Measurements from ENCODE around the gene OST4.
"Not testable (repeated sequence)": the region's sequence is repeated elsewhere in the genome, so short reads cannot be mapped to it uniquely, and the experiment has no call there.

The OST4 gene

GRCh38 chr2:27078267-27079194 lies 7.1 kb upstream of the OST4 start, which contains the start of gene EMILIN1:
EMILIN1 (plus strand) TSS chr2:27078615; CDS start chr2:27079066, 451 bp downstream.
- peak; percentile 73 for DNase-seq (ENCODE audit: low spot score)

- no peak for DNase-seq (ENCODE audit: low spot score)
These were observed 5.8 kb upstream of the OST4 start for GRCh38 chr2:27077231-27077630.

- no peak for DNase-seq (ENCODE audit: low spot score)
These were observed 4.9 kb upstream of the OST4 start for GRCh38 chr2:27076323-27076722.

GRCh38 chr2:27075566-27075871 lies 4.1 kb upstream of the OST4 start:
- not testable (repeated sequence) for DNase-seq (ENCODE audit: low spot score)

GRCh38 chr2:27074738-27075565 lies 3.5 kb upstream of the OST4 start:
- DNase-seq (ENCODE audit: low spot score), result no peak

GRCh38 chr2:27073782-27074181 lies 2.3 kb upstream of the OST4 start:
- no peak for DNase-seq (ENCODE audit: low spot score)

- DNase-seq (ENCODE audit: low spot score), result no peak
These were observed 1.5 kb upstream of the OST4 start for GRCh38 chr2:27072920-27073319.

GRCh38 chr2:27071990-27072830 lies 756 bp upstream of the OST4 start:
- DNase-seq (ENCODE audit: low spot score), result peak; percentile 75

GRCh38 chr2:27070653-27071276 lies 689 bp downstream of the OST4 start:
- no peak for DNase-seq (ENCODE audit: low spot score)

GRCh38 chr2:27069961-27070618 lies 1.4 kb downstream of the OST4 start:
- DNase-seq (ENCODE audit: low spot score), result no peak

- no peak for DNase-seq (ENCODE audit: low spot score)
These were observed 2.0 kb downstream of the OST4 start for GRCh38 chr2:27069436-27069835.

GRCh38 chr2:27067385-27067784 lies 4.1 kb downstream of the OST4 start:
- no peak for DNase-seq (ENCODE audit: low spot score)

- DNase-seq (ENCODE audit: low spot score), result no peak
These were observed 6.3 kb downstream of the OST4 start for GRCh38 chr2:27065128-27065527.

- no peak for DNase-seq (ENCODE audit: low spot score)
These were observed 11.1 kb downstream of the OST4 start for GRCh38 chr2:27060323-27060722.

GRCh38 chr2:27059141-27059820 lies 12.2 kb downstream of the OST4 start:
- no peak for DNase-seq (ENCODE audit: low spot score)

- DNase-seq (ENCODE audit: low spot score), result no peak
These were observed 13.2 kb downstream of the OST4 start for GRCh38 chr2:27058210-27058609.

- no peak for DNase-seq (ENCODE audit: low spot score)
These were observed 14.3 kb downstream of the OST4 start for GRCh38 chr2:27057184-27057583.

- DNase-seq (ENCODE audit: low spot score), result no peak
These were observed 16.7 kb downstream of the OST4 start for GRCh38 chr2:27054721-27055120.

- no peak for DNase-seq (ENCODE audit: low spot score)
These were observed 17.7 kb downstream of the OST4 start for GRCh38 chr2:27053776-27054175.

GRCh38 chr2:27053321-27053720 lies 18.1 kb downstream of the OST4 start:
- no peak for DNase-seq (ENCODE audit: low spot score)
